ENCODE results near the gene CAB39L. TPM values are rescaled to one million over a fixed set of nuclear protein-coding genes. Genes with fewer than 3 reads are reported as not detected.
A peak's percentile ranks its signal among the peaks of the same experiment; 100 is the strongest.
"Not testable (repeated sequence)": the region's sequence is repeated elsewhere in the genome, so short reads cannot be mapped to it uniquely, and the experiment has no call there.

The CAB39L gene
- total RNA-seq, 3 donors from 2014 or later: 8.5 to 87.2 (median 9.6) TPM

- Histone ChIP-seq H3K9me3 (no peaks in the 10 kb centered on the region), H3K36me3 (ENCODE audit: low read depth) (no peaks in the 10 kb centered on the region), H3K4me3 (no peak overlapping the region), H3K4me1 (ENCODE audit: low read depth) (peaks cover 5% of the 10 kb centered on the region)
- ATAC-seq (no peak), DNase-seq (no peak)
- TF ChIP-seq CTCF (IDR thresholded peaks at IDR 0.05): no peak
- intact Hi-C loops (cut with DNase I, micrococcal nuclease): no loop called here
Observed at GRCh38 chr13:49296659-49297058, 147.2 kb downstream of the CAB39L start.

- ATAC-seq (no peak), DNase-seq (no peak)
- intact Hi-C loops (cut with DNase I, micrococcal nuclease): no loop called here
- Histone ChIP-seq H3K9me3 (no peaks in the 10 kb centered on the region), H3K4me1 (ENCODE audit: low read depth) (no peaks in the 10 kb centered on the region), H3K36me3 (ENCODE audit: low read depth) (no peaks in the 10 kb centered on the region), H3K4me3 (no peak overlapping the region)
- no peak for TF ChIP-seq CTCF (IDR thresholded peaks at IDR 0.05)
Observed at GRCh38 chr13:49295244-49295643, 148.6 kb downstream of the CAB39L start.

- DNase-seq; H3K4me3 ChIP-seq; H3K4me1 ChIP-seq (ENCODE audit: low read depth); H3K9me3 ChIP-seq; intact Hi-C loops (cut with DNase I, micrococcal nuclease); H3K36me3 ChIP-seq (ENCODE audit: low read depth); ATAC-seq: not testable (repeated sequence)
Observed at GRCh38 chr13:49294723-49295122, 149.1 kb downstream of the CAB39L start.

GRCh38 chr13:49292742-49293486 is 150.9 kb downstream of the CAB39L start:
- no peaks in the 10 kb centered on the region for H3K4me1 ChIP-seq (ENCODE audit: low read depth)
- H3K4me3 ChIP-seq: no peak overlapping the region
- TF ChIP-seq CTCF (IDR thresholded peaks at IDR 0.05): no peak
- DNase-seq (peak in 1 of 3 donors; percentile 33), ATAC-seq (no peak)
- no peaks in the 10 kb centered on the region for H3K36me3 ChIP-seq (ENCODE audit: low read depth)
- no peaks in the 10 kb centered on the region for H3K9me3 ChIP-seq
- intact Hi-C loops (cut with DNase I, micrococcal nuclease): no loop called here

GRCh38 chr13:49288458-49288857 is 155.4 kb downstream of the CAB39L start:
- no peaks in the 10 kb centered on the region for H3K36me3 ChIP-seq (ENCODE audit: low read depth)
- H3K4me1 ChIP-seq (ENCODE audit: low read depth): no peaks in the 10 kb centered on the region
- DNase-seq: no peak
- H3K4me3 ChIP-seq: no peak overlapping the region
- no peaks in the 10 kb centered on the region for H3K9me3 ChIP-seq
- ATAC-seq: no peak
- intact Hi-C loops (cut with DNase I, micrococcal nuclease): no loop called here
- TF ChIP-seq CTCF (IDR thresholded peaks at IDR 0.05): no peak

- no peaks in the 10 kb centered on the region for H3K36me3 ChIP-seq (ENCODE audit: low read depth)
- no peak for TF ChIP-seq CTCF (IDR thresholded peaks at IDR 0.05)
- H3K9me3 ChIP-seq: no peaks in the 10 kb centered on the region
- intact Hi-C loops (cut with DNase I, micrococcal nuclease): no loop called here
- H3K4me1 ChIP-seq (ENCODE audit: low read depth): no peaks in the 10 kb centered on the region
- DNase-seq (no peak), ATAC-seq (no peak)
- H3K4me3 ChIP-seq: no peak overlapping the region
Observed at GRCh38 chr13:49287995-49288394, 155.9 kb downstream of the CAB39L start.

Measured in mucosa of descending colon (tissue), 3 donors.